Measurements from ENCODE around the gene ABI1.

The ABI1 gene

DNA sequence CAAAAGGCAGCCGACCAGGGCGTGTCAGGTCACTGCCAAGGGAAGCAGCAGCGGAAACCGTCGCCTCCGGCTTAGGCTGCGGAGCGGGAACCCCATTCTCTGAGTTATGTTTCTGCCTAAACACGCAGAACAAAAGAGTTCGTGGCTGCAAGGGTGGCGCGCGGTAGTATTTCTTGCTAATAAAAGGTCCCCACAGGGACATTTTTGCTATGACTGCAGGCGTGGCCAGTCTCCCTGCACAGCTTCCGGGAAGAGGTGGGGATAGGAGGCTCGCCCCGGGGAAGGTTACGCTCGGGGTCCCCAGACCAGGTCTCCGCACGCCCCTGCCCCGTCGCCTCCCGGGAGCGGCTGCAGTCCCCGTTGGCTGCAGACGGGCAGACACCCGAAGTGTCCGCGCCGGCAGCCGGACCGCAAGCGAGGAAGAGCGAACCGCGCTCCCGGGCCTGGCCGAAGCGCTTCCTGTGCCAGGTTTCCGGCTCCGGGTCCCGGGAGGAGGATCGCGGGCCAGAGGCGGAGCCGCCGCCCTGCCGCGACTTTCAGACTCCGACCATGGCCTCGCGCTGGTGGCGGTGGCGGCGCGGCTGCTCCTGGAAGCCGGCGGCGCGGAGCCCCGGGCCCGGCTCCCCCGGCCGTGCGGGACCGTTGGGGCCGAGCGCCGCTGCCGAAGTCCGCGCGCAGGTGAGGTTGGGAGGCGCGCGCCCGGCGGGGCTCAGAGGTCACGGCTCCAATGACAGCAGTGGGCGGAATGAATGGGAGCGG lies 163.4 kb downstream of the ABI1 start, which contains the start of gene PDSS1:
Gene PDSS1 (plus strand): TSS at position 539 of the 759 bp plus-strand sequence. CDS start 11 bp downstream, at position 550.
- H3K4me2 ChIP-seq (ENCODE audit: low read depth, low read length): peak within 1 kb of the TSS; percentile 99
- H3K4me1 ChIP-seq (ENCODE audit: low read length): peaks cover 5% of the 10 kb centered on the region; the same call in 1 of the 2 replicates
- H3F3A ChIP-seq (ENCODE audit: insufficient read depth, low read length): no peaks in the 10 kb centered on the region
- DNase-seq: peak; percentile 71
- H3K27ac ChIP-seq (ENCODE audit: low read length): peak within 1 kb of the TSS; percentile 81
- H3K79me2 ChIP-seq (ENCODE audit: low read length): peaks cover 47% of the 10 kb centered on the region
- H2AFZ ChIP-seq (ENCODE audit: low read length): peak within 1 kb of the TSS; percentile 94
- peak within 1 kb of the TSS; percentile 93 for H3K9ac ChIP-seq (ENCODE audit: low read length)
- H3K36me3 ChIP-seq (replicated peaks; ENCODE audit: insufficient read depth, low read length): no peaks in the 10 kb centered on the region
- TF ChIP-seq, protein P1, sequence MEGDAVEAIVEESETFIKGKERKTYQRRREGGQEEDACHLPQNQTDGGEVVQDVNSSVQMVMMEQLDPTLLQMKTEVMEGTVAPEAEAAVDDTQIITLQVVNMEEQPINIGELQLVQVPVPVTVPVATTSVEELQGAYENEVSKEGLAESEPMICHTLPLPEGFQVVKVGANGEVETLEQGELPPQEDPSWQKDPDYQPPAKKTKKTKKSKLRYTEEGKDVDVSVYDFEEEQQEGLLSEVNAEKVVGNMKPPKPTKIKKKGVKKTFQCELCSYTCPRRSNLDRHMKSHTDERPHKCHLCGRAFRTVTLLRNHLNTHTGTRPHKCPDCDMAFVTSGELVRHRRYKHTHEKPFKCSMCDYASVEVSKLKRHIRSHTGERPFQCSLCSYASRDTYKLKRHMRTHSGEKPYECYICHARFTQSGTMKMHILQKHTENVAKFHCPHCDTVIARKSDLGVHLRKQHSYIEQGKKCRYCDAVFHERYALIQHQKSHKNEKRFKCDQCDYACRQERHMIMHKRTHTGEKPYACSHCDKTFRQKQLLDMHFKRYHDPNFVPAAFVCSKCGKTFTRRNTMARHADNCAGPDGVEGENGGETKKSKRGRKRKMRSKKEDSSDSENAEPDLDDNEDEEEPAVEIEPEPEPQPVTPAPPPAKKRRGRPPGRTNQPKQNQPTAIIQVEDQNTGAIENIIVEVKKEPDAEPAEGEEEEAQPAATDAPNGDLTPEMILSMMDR (IDR thresholded peaks at IDR 0.05; ENCODE audit: low read length): no peak
- no peak for TF ChIP-seq EZH2 (optimal IDR thresholded peaks at IDR 0.05; ENCODE audit: low read depth, low read length)
- TF ChIP-seq EZH2phosphoT487 (IDR thresholded peaks at IDR 0.05; ENCODE audit: low read length): no peak
- H3K9me3 ChIP-seq (replicated peaks; ENCODE audit: insufficient read depth, low read length): no peaks in the 10 kb centered on the region
- no peaks in the 10 kb centered on the region for H3K27me3 ChIP-seq (replicated peaks; ENCODE audit: insufficient read depth, low read length)
- peak within 1 kb of the TSS; percentile 86 for H3K4me3 ChIP-seq (ENCODE audit: low read length)
- no peaks in the 10 kb centered on the region for H3K9me2 ChIP-seq (replicated peaks; ENCODE audit: insufficient read depth, low read length)
- H4K20me1 ChIP-seq (ENCODE audit: insufficient read depth, low read length): no peaks in the 10 kb centered on the region

DNA sequence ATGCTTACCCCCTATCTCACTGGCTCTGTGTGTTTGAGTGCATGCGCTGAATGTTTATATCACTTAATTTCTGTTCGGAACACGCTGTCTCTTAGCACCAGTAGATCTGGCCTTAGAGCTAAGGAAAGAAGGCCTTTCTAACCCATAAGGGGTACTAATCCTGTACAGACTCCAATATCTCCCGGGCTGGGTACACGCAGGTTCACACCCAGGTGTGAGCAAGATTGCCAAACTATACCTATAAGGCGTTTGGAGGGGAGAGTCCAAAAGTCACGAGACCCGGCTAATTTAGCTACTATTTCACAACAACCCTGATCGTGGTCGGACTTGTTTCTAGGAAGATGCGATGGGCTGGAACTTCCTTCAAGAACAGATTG lies 164.0 kb downstream of the ABI1 start:
- TF ChIP-seq, protein P1 (IDR thresholded peaks at IDR 0.05; ENCODE audit: low read length): no peak
- TF ChIP-seq EZH2phosphoT487 (IDR thresholded peaks at IDR 0.05; ENCODE audit: low read length) (no peak), EZH2 (optimal IDR thresholded peaks at IDR 0.05; ENCODE audit: low read depth, low read length) (no peak)
- H3K36me3 ChIP-seq (replicated peaks; ENCODE audit: insufficient read depth, low read length): no peaks in the 10 kb centered on the region
- peaks cover 41% of the 10 kb centered on the region for H3K79me2 ChIP-seq (ENCODE audit: low read length)
- H3K9me3 ChIP-seq (replicated peaks; ENCODE audit: insufficient read depth, low read length): no peaks in the 10 kb centered on the region
- peak overlapping the region; percentile 94 for H2AFZ ChIP-seq (ENCODE audit: low read length)
- no peaks in the 10 kb centered on the region for H3F3A ChIP-seq (ENCODE audit: insufficient read depth, low read length)
- no peaks in the 10 kb centered on the region for H4K20me1 ChIP-seq (ENCODE audit: insufficient read depth, low read length)
- no peaks in the 10 kb centered on the region for H3K9me2 ChIP-seq (replicated peaks; ENCODE audit: insufficient read depth, low read length)
- H3K4me3 ChIP-seq (ENCODE audit: low read length): peak overlapping the region; percentile 86
- peak overlapping the region; percentile 99 for H3K4me2 ChIP-seq (ENCODE audit: low read depth, low read length)
- no peak for DNase-seq
- peaks cover 5% of the 10 kb centered on the region; the same call in 1 of the 2 replicates for H3K4me1 ChIP-seq (ENCODE audit: low read length)
- peak overlapping the region; percentile 81; the same call in 1 of the 2 replicates for H3K27ac ChIP-seq (ENCODE audit: low read length)
- H3K27me3 ChIP-seq (replicated peaks; ENCODE audit: insufficient read depth, low read length): no peaks in the 10 kb centered on the region
- H3K9ac ChIP-seq (ENCODE audit: low read length): peak overlapping the region; percentile 93
